ENCODE measurements around the gene AGMAT. TPM values are rescaled to one million over a fixed set of nuclear protein-coding genes. Genes with fewer than 3 reads are reported as not detected.
A peak's percentile ranks its signal among the peaks of the same experiment; 100 is the strongest.

The AGMAT gene
- total RNA-seq, 1 donor from 2014 or later: 0.41 TPM

DNA sequence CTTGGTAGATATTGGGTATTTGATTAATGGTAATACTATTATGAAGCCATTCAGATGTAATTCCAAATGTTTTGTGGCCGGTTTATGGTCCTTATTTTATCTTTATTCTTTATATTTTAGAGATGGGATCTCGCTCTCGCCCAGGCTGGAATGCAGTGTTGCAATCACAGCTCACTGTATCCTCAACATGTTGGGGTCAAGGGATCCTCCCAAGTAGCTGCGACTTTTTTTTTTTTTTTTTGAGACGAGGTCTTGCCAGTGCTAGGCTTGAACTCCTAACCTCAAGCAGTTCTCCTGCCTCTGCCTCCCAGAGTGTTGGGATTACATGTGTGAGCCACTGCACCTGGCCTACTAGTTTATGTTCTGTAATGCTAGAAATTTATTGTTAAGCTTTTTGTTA is 37.1 kb upstream of the AGMAT start:
- Mint-ChIP-seq H3K36me3 (ENCODE audit: low read depth, unreplicated experiment) (no peaks in the 10 kb centered on the region), H3K9me3 (ENCODE audit: unreplicated experiment) (no peaks in the 10 kb centered on the region), H3K27me3 (ENCODE audit: low read depth, unreplicated experiment) (no peaks in the 10 kb centered on the region), H3K4me3 (ENCODE audit: unreplicated experiment) (no peak overlapping the region), H3K27ac (ENCODE audit: unreplicated experiment) (no peak overlapping the region), H3K4me1 (ENCODE audit: low read depth, unreplicated experiment) (peaks cover 10% of the 10 kb centered on the region)
- no peak for TF ChIP-seq EZH2 (IDR thresholded peaks at IDR 0.05; ENCODE audit: insufficient read depth, low read length)
- TF ChIP-seq, protein P1, sequence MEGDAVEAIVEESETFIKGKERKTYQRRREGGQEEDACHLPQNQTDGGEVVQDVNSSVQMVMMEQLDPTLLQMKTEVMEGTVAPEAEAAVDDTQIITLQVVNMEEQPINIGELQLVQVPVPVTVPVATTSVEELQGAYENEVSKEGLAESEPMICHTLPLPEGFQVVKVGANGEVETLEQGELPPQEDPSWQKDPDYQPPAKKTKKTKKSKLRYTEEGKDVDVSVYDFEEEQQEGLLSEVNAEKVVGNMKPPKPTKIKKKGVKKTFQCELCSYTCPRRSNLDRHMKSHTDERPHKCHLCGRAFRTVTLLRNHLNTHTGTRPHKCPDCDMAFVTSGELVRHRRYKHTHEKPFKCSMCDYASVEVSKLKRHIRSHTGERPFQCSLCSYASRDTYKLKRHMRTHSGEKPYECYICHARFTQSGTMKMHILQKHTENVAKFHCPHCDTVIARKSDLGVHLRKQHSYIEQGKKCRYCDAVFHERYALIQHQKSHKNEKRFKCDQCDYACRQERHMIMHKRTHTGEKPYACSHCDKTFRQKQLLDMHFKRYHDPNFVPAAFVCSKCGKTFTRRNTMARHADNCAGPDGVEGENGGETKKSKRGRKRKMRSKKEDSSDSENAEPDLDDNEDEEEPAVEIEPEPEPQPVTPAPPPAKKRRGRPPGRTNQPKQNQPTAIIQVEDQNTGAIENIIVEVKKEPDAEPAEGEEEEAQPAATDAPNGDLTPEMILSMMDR (IDR thresholded peaks at IDR 0.05; ENCODE audit: insufficient read depth, low read depth, low read length): no peak
- no peak overlapping the region for H3K9ac ChIP-seq (ENCODE audit: low read length)
- H3K27me3 ChIP-seq (ENCODE audit: insufficient read depth, low read length): no peaks in the 10 kb centered on the region
- no peak for FAIRE-seq
- DNase-seq (ENCODE audit: low read depth): no peak
- H3K9me3 ChIP-seq (ENCODE audit: insufficient read depth, low read depth, low read length): no peaks in the 10 kb centered on the region
- no peak overlapping the region for H3K27ac ChIP-seq (ENCODE audit: low read depth, low read length)
- peaks cover 54% of the 10 kb centered on the region for H4K20me1 ChIP-seq (ENCODE audit: insufficient read depth, low read length)
- no peak overlapping the region for H2AFZ ChIP-seq (ENCODE audit: low read depth, low read length)
- no peak overlapping the region for H3K4me2 ChIP-seq (ENCODE audit: low read length)
- peaks cover 18% of the 10 kb centered on the region for H3K4me1 ChIP-seq (ENCODE audit: insufficient read depth, low read length)
- H3K79me2 ChIP-seq (ENCODE audit: insufficient read depth, low read length): peaks cover 96% of the 10 kb centered on the region
- H3K36me3 ChIP-seq (ENCODE audit: insufficient read depth, low read length): no peaks in the 10 kb centered on the region
- no peak overlapping the region for H3K4me3 ChIP-seq (ENCODE audit: insufficient read depth, low read depth, low read length)

DNA sequence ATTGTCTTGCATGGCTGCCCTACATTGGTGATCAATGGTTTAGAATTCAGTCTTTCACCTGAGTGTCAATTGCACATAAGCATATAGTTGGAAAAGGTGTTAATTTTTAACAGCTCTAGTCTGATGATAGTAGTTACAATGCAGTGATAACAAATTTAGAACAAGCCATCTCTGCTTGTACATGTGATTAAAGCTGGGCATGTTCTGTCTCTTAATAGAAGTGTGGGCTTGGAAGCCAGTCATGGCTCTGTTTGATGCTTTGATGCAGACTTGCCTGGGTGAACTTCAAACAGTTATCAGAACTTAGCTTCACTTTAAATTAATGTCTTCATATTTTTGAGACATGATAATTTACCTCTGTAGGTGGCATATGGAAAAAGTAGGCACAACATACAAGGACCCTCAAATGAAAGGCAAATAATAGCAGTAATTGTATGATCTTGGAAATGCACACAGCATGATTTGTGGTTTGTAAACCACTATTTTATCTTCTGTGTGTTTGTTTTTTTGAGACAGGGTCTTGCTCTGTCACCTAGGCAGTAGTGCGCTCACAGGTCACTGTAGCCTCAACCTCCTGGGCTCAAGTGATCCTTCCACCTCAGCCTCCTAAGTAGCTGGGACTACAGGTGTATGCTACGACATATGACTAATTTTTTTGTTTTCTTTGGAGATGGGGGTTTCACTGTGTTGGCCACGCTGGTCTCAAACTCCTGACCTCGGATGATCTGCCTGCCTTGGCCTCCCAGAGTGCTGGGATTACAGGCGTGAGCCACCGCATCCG is 36.2 kb upstream of the AGMAT start:
- H3K27me3 ChIP-seq (ENCODE audit: insufficient read depth, low read length): no peaks in the 10 kb centered on the region
- no peak overlapping the region for H3K4me3 ChIP-seq (ENCODE audit: insufficient read depth, low read depth, low read length)
- no peak for TF ChIP-seq EZH2 (IDR thresholded peaks at IDR 0.05; ENCODE audit: insufficient read depth, low read length)
- TF ChIP-seq, protein P1 (IDR thresholded peaks at IDR 0.05; ENCODE audit: insufficient read depth, low read depth, low read length): no peak
- H3K27ac ChIP-seq (ENCODE audit: low read depth, low read length): no peak overlapping the region
- H3K9ac ChIP-seq (ENCODE audit: low read length): no peak overlapping the region
- H3K9me3 Mint-ChIP-seq (ENCODE audit: unreplicated experiment): no peaks in the 10 kb centered on the region
- peaks cover 25% of the 10 kb centered on the region for H3K4me1 ChIP-seq (ENCODE audit: insufficient read depth, low read length)
- H3K4me3 Mint-ChIP-seq (ENCODE audit: unreplicated experiment): peak overlapping the region; percentile 12
- no peak for FAIRE-seq
- no peaks in the 10 kb centered on the region for H3K9me3 ChIP-seq (ENCODE audit: insufficient read depth, low read depth, low read length)
- peak overlapping the region; percentile 98 for H3K4me2 ChIP-seq (ENCODE audit: low read length)
- no peak overlapping the region for H3K27ac Mint-ChIP-seq (ENCODE audit: unreplicated experiment)
- DNase-seq (ENCODE audit: low read depth): no peak
- H4K20me1 ChIP-seq (ENCODE audit: insufficient read depth, low read length): peaks cover 48% of the 10 kb centered on the region
- no peaks in the 10 kb centered on the region for H3K27me3 Mint-ChIP-seq (ENCODE audit: low read depth, unreplicated experiment)
- H3K36me3 ChIP-seq (ENCODE audit: insufficient read depth, low read length): no peaks in the 10 kb centered on the region
- H3K36me3 Mint-ChIP-seq (ENCODE audit: low read depth, unreplicated experiment): no peaks in the 10 kb centered on the region
- H3K79me2 ChIP-seq (ENCODE audit: insufficient read depth, low read length): peaks cover 87% of the 10 kb centered on the region
- H2AFZ ChIP-seq (ENCODE audit: low read depth, low read length): no peak overlapping the region
- peaks cover 17% of the 10 kb centered on the region for H3K4me1 Mint-ChIP-seq (ENCODE audit: low read depth, unreplicated experiment)

DNA sequence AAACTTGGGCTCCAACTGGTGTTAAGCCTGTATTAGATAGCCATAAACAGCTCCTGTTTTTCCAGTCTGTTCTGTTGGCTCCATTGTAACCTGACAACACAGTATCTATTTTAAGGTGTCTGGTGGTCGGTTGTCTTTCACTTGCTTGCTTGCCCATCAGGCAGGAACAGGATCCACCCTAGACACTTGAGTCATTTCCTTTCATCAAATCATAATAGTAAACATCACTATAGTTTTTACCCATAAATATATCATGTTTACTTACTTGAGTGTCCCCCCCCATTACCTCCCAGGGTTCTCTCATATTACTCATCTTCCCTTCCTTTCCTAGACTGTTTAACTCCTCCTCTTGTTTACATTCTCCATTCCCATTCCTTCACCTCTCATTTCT is 35.3 kb upstream of the AGMAT start:
- Histone ChIP-seq H3K27ac (ENCODE audit: low read depth, low read length) (peak overlapping the region; percentile 39), H3K4me1 (ENCODE audit: insufficient read depth, low read length) (peaks cover 25% of the 10 kb centered on the region), H3K36me3 (ENCODE audit: insufficient read depth, low read length) (no peaks in the 10 kb centered on the region), H3K27me3 (ENCODE audit: insufficient read depth, low read length) (no peaks in the 10 kb centered on the region), H4K20me1 (ENCODE audit: insufficient read depth, low read length) (peaks cover 40% of the 10 kb centered on the region), H3K79me2 (ENCODE audit: insufficient read depth, low read length) (peaks cover 78% of the 10 kb centered on the region), H3K9me3 (ENCODE audit: insufficient read depth, low read depth, low read length) (no peaks in the 10 kb centered on the region), H3K9ac (ENCODE audit: low read length) (no peak overlapping the region), H3K4me3 (ENCODE audit: insufficient read depth, low read depth, low read length) (peak overlapping the region; percentile 3), H3K4me2 (ENCODE audit: low read length) (peak overlapping the region; percentile 98), H2AFZ (ENCODE audit: low read depth, low read length) (no peak overlapping the region)
- H3K9me3 Mint-ChIP-seq (ENCODE audit: unreplicated experiment): no peaks in the 10 kb centered on the region
- no peaks in the 10 kb centered on the region for H3K36me3 Mint-ChIP-seq (ENCODE audit: low read depth, unreplicated experiment)
- FAIRE-seq: no peak
- H3K27me3 Mint-ChIP-seq (ENCODE audit: low read depth, unreplicated experiment): no peaks in the 10 kb centered on the region
- H3K4me1 Mint-ChIP-seq (ENCODE audit: low read depth, unreplicated experiment): peaks cover 17% of the 10 kb centered on the region
- TF ChIP-seq, protein P1 (IDR thresholded peaks at IDR 0.05; ENCODE audit: insufficient read depth, low read depth, low read length): no peak
- no peak for TF ChIP-seq EZH2 (IDR thresholded peaks at IDR 0.05; ENCODE audit: insufficient read depth, low read length)
- DNase-seq (ENCODE audit: low read depth): no peak
- no peak overlapping the region for H3K27ac Mint-ChIP-seq (ENCODE audit: unreplicated experiment)
- peak overlapping the region; percentile 78 for H3K4me3 Mint-ChIP-seq (ENCODE audit: unreplicated experiment)
